ENCODE results near the gene AQP12B.

GRCh38 chr2:240708457-240708856 is 25.8 kb upstream of the AQP12B start:
- TF ChIP-seq, protein P1, sequence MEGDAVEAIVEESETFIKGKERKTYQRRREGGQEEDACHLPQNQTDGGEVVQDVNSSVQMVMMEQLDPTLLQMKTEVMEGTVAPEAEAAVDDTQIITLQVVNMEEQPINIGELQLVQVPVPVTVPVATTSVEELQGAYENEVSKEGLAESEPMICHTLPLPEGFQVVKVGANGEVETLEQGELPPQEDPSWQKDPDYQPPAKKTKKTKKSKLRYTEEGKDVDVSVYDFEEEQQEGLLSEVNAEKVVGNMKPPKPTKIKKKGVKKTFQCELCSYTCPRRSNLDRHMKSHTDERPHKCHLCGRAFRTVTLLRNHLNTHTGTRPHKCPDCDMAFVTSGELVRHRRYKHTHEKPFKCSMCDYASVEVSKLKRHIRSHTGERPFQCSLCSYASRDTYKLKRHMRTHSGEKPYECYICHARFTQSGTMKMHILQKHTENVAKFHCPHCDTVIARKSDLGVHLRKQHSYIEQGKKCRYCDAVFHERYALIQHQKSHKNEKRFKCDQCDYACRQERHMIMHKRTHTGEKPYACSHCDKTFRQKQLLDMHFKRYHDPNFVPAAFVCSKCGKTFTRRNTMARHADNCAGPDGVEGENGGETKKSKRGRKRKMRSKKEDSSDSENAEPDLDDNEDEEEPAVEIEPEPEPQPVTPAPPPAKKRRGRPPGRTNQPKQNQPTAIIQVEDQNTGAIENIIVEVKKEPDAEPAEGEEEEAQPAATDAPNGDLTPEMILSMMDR (IDR thresholded peaks at IDR 0.05; ENCODE audit: borderline replicate concordance, extremely low read depth, low read length, poor library complexity, severe bottlenecking) = no peak
- no peak for TF ChIP-seq EZH2 (IDR thresholded peaks at IDR 0.05; ENCODE audit: borderline replicate concordance, low read depth, low read length, severe bottlenecking)
